ENCODE measurements around the gene DNAJC3. TPM values are rescaled to one million over a fixed set of nuclear protein-coding genes. Genes with fewer than 3 reads are reported as not detected.
A peak's percentile ranks its signal among the peaks of the same experiment; 100 is the strongest.

DNAJC3 gene
- polyA plus RNA-seq, 1 of the 3 experiments (the other 2 are of a cell fraction): 5.8 TPM

DNA sequence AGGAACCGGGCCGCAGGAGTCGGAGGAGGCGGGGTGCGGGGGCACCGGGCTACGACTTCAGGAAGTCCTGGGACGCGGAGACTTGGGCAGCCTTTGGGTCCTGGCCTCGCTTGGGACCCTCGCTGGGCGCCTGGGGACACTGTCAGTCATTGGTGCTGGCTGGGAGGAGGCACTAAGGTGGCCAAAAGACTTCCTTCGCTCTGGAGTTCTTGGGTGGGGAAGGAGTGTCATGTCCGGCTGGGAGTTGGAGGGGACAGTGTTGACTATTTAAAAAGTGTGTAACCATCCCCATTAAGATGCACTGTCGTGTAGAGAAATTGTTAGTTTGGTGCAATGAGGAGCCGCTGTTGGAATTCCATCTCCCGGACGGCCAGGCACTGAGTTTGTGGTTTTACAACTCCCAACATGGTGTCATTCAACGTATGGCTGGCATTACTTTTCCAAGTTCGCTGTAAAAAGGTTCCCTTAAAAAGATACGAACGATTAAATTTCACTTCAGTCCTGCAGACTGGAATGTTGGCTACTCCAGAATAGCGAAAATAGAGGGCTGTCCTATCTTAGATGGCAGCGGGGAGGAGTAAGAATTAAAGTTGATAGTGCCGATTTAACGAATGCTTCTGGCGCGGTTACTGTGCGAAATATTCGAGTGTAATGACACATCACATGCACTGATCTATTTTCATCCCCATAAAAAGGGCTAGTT lies 776 bp downstream of the DNAJC3 start:
- Histone ChIP-seq H3K27me3 (ENCODE audit: insufficient read depth) (no peaks in the 10 kb centered on the region), H3K36me3 (replicated peaks in 1 of 2; ENCODE audit: control insufficient read depth in 1 of 2, insufficient read depth in 2 of 2, low read length in 1 of 2) (peaks cover 2 to 5% of the 10 kb centered on the region in 2 experiments), H3K9me3 (0 out of 2 replicates have a peak, but pooled peaks cover under 1% of the 10 kb centered on the region), H2AFZ (ENCODE audit: low read depth) (peak overlapping the region; percentile 53), H3K27ac (ENCODE audit: low read depth in 2 of 2, low read length in 1 of 2) (peak overlapping the region; percentile 81 to 83), H3K4me1 (ENCODE audit: control insufficient read depth in 1 of 2, insufficient read depth in 2 of 2, low read depth in 1 of 2, low read length in 1 of 2) (peaks cover 6% of the 10 kb centered on the region in 2 experiments; a peak in 3 of 4 replicates), H3K79me2 (ENCODE audit: insufficient read depth) (peaks cover 59% of the 10 kb centered on the region), H3K4me3 (ENCODE audit: low read depth in 2 of 2, low read length in 1 of 2) (peak overlapping the region; percentile 72 to 96), H3K9me2 (no peaks in the 10 kb centered on the region), H3F3A (replicated peaks; ENCODE audit: insufficient read depth) (peaks cover 9% of the 10 kb centered on the region), H4K20me1 (ENCODE audit: insufficient read depth) (peaks cover 24% of the 10 kb centered on the region; the same call in 1 of the 2 replicates), H3K9ac (peak overlapping the region; percentile 77), H3K4me2 (peak overlapping the region; percentile 77)
- WGBS (ENCODE audit: low lambda C conversion rate): under 1% methylated on average over 22 of the region's 30 CpGs
- ChIA-PET POLR2A (interaction anchor here (1.2 kb wide), 1 partner anchor 34 kb away, joined by 4 read pairs; no protein-coding TSS in a partner anchor), CTCF (interaction anchor here (1.0 to 1.1 kb wide), 2 partner anchors 28 to 141 kb away, joined by 3 to 4 read pairs; no protein-coding TSS in a partner anchor)
- DNase-seq: no peak
- no peak for TF ChIP-seq FOXM1 (IDR thresholded peaks at IDR 0.05; ENCODE audit: low read depth)
- TF ChIP-seq, protein P1, sequence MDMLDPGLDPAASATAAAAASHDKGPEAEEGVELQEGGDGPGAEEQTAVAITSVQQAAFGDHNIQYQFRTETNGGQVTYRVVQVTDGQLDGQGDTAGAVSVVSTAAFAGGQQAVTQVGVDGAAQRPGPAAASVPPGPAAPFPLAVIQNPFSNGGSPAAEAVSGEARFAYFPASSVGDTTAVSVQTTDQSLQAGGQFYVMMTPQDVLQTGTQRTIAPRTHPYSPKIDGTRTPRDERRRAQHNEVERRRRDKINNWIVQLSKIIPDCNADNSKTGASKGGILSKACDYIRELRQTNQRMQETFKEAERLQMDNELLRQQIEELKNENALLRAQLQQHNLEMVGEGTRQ (IDR thresholded peaks at IDR 0.05; ENCODE audit: borderline replicate concordance, low read depth, low read length): no peak
- TF ChIP-seq YY1 (IDR thresholded peaks at IDR 0.05; ENCODE audit: low read depth): no peak
- no peak for TF ChIP-seq ELF1 (IDR thresholded peaks at IDR 0.05)
- no peak for TF ChIP-seq CHD2 (IDR thresholded peaks at IDR 0.05; ENCODE audit: low read length, partially characterized antibody)
- TF ChIP-seq EP300 (IDR thresholded peaks at IDR 0.05; ENCODE audit: borderline replicate concordance in 1 of 2, low read depth in 1 of 2, low read length in 1 of 2): no peak
- no peak for TF ChIP-seq SIN3A (IDR thresholded peaks at IDR 0.05; ENCODE audit: borderline replicate concordance, low read depth, low read length)
- no peak for TF ChIP-seq POLR2AphosphoS5 (IDR thresholded peaks at IDR 0.05; ENCODE audit: low read depth, low read length)
- no peak for TF ChIP-seq MXI1 (IDR thresholded peaks at IDR 0.05; ENCODE audit: low read depth, low read length)
- TF ChIP-seq FOSL2 (IDR thresholded peaks at IDR 0.05; ENCODE audit: borderline replicate concordance, low read depth): no peak
- TF ChIP-seq, protein P2, sequence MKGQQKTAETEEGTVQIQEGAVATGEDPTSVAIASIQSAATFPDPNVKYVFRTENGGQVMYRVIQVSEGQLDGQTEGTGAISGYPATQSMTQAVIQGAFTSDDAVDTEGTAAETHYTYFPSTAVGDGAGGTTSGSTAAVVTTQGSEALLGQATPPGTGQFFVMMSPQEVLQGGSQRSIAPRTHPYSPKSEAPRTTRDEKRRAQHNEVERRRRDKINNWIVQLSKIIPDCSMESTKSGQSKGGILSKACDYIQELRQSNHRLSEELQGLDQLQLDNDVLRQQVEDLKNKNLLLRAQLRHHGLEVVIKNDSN (IDR thresholded peaks at IDR 0.05; ENCODE audit: borderline replicate concordance, low read depth): no peak
- TF ChIP-seq JUND (IDR thresholded peaks at IDR 0.05): no peak
- TF ChIP-seq, protein P3, sequence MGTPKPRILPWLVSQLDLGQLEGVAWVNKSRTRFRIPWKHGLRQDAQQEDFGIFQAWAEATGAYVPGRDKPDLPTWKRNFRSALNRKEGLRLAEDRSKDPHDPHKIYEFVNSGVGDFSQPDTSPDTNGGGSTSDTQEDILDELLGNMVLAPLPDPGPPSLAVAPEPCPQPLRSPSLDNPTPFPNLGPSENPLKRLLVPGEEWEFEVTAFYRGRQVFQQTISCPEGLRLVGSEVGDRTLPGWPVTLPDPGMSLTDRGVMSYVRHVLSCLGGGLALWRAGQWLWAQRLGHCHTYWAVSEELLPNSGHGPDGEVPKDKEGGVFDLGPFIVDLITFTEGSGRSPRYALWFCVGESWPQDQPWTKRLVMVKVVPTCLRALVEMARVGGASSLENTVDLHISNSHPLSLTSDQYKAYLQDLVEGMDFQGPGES (IDR thresholded peaks at IDR 0.05; ENCODE audit: low read depth, low read length): no peak
- TF ChIP-seq, protein P4, sequence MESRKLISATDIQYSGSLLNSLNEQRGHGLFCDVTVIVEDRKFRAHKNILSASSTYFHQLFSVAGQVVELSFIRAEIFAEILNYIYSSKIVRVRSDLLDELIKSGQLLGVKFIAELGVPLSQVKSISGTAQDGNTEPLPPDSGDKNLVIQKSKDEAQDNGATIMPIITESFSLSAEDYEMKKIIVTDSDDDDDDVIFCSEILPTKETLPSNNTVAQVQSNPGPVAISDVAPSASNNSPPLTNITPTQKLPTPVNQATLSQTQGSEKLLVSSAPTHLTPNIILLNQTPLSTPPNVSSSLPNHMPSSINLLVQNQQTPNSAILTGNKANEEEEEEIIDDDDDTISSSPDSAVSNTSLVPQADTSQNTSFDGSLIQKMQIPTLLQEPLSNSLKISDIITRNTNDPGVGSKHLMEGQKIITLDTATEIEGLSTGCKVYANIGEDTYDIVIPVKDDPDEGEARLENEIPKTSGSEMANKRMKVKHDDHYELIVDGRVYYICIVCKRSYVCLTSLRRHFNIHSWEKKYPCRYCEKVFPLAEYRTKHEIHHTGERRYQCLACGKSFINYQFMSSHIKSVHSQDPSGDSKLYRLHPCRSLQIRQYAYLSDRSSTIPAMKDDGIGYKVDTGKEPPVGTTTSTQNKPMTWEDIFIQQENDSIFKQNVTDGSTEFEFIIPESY (IDR thresholded peaks at IDR 0.05; ENCODE audit: borderline replicate concordance, low read depth): no peak
- no peak for TF ChIP-seq RCOR1 (IDR thresholded peaks at IDR 0.05; ENCODE audit: low read length)
